NB4 (cell line): ENCODE results near the gene C11orf68.

Source experiments
- DNase-seq: peaks from one replicate; pipeline ENCODE4 v3.0.0; 2010; ENCODE audit warnings: low read depth
- H3K4me3 ChIP-seq: one replicate; pipeline ENCODE4 v1.5.1; 2011; ENCODE audit warnings: mild to moderate bottlenecking, low read depth, low read length, moderate library complexity
- CTCF ChIP-seq: IDR thresholded peaks from one replicate; pipeline ENCODE4 v1.5.1; 2012; ENCODE audit warnings: low read depth, low read length
- MYC ChIP-seq: IDR thresholded peaks from 2 replicates; pipeline ENCODE4 v1.6.1; 2011; ENCODE audit warnings: low read depth, low read length
- POLR2A ChIP-seq: IDR thresholded peaks from 2 replicates; pipeline ENCODE4 v1.6.1; 2011; ENCODE audit warnings: mild to moderate bottlenecking; ENCODE audit not compliant: insufficient read length; ENCODE audit errors: extremely low read depth
- TF ChIP-seq, protein P1 (sequence below): IDR thresholded peaks from 2 replicates; pipeline ENCODE4 v1.6.1; 2011; ENCODE audit warnings: low read depth, low read length

The C11orf68 gene

GRCh38 chr11:65903715-65904114, 15.1 kb downstream of the C11orf68 start:
- TF ChIP-seq MYC (no peak), CTCF (no peak), POLR2A (no peak)
- TF ChIP-seq, protein P1, sequence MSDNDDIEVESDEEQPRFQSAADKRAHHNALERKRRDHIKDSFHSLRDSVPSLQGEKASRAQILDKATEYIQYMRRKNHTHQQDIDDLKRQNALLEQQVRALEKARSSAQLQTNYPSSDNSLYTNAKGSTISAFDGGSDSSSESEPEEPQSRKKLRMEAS: no peak
- no peak overlapping the region for H3K4me3 ChIP-seq
- no peak for DNase-seq

DNA sequence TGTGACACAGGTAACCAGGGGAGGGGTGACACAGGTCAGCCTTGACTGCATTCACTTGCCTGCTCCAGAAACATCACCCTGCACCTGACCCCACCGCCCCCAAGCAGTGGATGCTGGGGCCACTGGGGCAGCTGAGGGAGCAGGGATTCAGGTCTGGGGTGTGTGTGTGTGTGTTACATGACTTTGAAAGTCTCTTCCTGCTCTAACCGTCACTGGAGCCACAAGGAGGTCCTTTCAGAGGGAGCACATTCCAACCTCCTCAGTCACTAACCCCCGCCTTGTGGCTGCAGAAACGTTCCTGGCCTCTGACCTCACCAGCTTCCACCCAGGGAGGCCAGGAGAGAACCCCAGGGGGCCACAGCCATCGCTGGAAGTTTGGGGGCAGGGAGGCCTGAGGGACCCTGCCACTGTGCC, 15.8 kb downstream of the C11orf68 start:
- H3K4me3 ChIP-seq: no peak overlapping the region
- no peak for TF ChIP-seq POLR2A
- TF ChIP-seq MYC: no peak
- no peak for TF ChIP-seq CTCF
- TF ChIP-seq, protein P1: no peak
- DNase-seq: peak; percentile 78

- DNase-seq: no peak
- TF ChIP-seq CTCF (no peak), MYC (no peak), POLR2A (no peak)
- TF ChIP-seq, protein P1: no peak
- no peak overlapping the region for H3K4me3 ChIP-seq
Measured at GRCh38 chr11:65900899-65901180, 18.0 kb downstream of the C11orf68 start.

- peak; percentile 81 for TF ChIP-seq MYC
- TF ChIP-seq, protein P1: peak; percentile 68
- TF ChIP-seq POLR2A: peak; percentile 95
- TF ChIP-seq CTCF: no peak
- peak within 1 kb of the TSS; percentile 90 for H3K4me3 ChIP-seq
- DNase-seq: peak; percentile 97
Measured at GRCh38 chr11:65900125-65900898, 18.6 kb downstream of the C11orf68 start, which contains the start of gene FOSL1. FOSL1 (minus strand) TSS chr11:65900388; CDS start chr11:65900339, 49 bp downstream.

DNA sequence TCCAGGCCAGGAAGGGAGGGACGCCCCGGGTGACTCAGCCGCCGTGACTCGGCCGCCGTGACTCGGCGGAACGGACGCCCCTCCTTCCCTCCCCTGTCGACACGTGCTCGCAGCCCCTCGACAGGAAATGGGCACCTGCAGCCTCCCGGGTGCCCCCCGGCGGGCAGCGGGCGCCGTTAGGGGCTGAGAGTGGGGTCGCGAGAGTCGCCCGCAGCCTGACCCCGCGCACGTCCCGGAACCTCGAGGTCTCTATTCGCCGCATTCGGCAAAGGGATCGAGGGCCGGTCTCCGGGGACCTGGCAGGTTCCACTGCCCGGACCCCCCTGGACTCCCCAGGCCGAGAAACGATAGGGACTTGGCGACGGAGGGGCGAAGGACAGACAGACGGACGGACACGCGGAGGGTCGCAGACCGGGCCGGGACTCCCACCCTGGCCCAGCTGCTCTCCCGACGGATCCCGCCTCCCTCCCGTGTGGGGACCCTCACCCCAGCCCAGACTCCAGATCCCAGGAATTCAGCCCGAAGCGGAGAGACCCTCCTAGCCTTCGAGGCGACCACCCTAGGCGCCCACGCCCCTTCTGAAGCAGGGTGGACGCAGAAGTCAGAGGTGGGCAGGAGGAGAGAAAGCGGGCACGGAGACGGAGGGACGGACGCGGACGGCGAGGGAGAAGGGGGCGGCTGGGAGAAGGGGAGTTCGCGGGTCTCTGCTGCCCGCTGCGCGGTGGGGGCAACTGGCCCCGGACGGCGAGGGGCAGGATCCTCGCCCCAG, 19.3 kb downstream of the C11orf68 start:
- peak overlapping the region; percentile 90 for H3K4me3 ChIP-seq
- peak; percentile 91 for DNase-seq
- TF ChIP-seq POLR2A (peak; percentile 37), CTCF (no peak), MYC (peak; percentile 98)
- TF ChIP-seq, protein P1: peak; percentile 98
